Stimulated activated naive CD4-positive, alpha-beta T cell (primary cell): Measurements from ENCODE around the gene PRAMEF13.
"Not testable (repeated sequence)": the region's sequence is repeated elsewhere in the genome, so short reads cannot be mapped to it uniquely, and the experiment has no call there.

ENCODE experiments used
- DNase-seq, 6 experiments: peaks; one replicate each; lab custom pipeline; 2025; lab: John Stamatoyannopoulos, UW

The PRAMEF13 gene, protein sequence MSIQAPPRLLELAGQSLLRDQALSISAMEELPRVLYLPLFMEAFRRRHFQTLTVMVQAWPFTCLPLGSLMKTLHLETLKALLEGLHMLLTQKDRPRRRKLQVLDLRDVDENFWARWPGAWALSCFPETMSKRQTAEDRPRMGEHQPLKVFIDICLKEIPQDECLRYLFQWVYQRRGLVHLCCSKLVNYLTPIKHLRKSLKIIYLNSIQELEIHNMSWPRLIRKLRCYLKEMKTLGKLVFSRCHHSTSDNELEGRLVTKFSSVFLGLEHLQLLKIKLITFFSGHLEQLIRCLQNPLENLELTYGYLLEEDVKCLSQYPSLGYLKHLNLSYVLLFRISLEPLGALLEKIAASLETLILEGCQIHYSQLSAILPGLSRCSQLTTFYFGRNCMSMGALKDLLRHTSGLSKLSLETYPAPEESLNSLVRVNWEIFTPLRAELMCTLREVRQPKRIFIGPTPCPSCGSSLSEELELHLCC

DNA sequence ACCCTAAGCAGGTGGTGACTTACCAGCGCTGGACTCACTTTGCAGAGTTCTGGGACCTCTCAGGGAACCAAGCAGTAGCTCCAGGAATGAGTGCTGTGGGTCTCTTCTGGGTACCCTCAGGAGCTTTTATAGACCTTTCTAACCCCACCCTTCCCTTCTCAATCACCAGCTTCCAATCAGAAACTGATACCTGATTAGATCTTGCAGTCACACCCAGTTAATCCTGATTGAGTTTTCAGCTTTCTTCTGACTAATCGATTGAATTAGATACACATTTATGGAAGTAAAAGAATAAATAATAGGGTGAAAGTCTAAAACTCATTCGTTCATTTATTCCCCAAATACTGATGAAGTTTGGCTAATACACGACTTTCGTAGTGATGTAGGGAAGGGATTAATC lies at the start of gene PRAMEF13:
TSS of gene PRAMEF13 (minus strand) at position 101 of the 400 bp plus-strand sequence. CDS start 1,820 bp downstream, outside the sequence.
- DNase-seq = not testable (repeated sequence)

DNA sequence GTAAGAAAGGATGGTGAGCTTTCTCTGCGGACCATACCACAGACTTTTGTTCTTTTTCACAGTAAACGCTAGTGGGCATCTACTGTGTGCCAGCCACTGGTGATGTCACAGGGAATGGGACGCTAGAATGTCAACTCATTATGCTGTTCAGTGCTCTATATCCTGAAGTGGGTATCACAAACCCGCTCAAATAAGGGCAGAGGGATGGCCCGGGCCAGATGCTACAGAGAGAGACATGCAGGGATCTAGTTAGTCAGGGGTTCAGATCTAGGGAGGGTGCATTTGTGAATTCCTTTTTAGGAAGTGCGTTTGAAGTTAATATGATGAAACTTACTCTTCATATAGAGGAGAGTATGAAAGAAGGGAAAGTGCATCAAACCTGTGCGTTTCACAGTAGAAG lies 45.9 kb upstream of the PRAMEF13 start:
- DNase-seq = not testable (repeated sequence)

DNA sequence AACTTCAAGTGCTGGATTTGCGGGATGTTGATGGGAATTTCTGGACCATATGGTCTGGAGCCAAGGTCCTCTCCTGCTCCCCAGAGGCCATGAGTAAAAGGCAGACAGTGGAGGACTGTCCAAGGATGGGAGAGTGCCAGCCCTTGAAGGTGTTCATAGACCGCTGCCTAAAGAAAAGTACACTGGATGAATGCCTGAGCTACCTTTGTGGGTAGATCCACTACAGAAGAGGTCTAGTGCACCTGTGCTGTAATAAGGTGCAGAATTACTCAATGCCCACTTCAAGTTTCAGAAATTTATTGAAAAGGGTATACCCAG lies 45.3 kb upstream of the PRAMEF13 start:
- not testable (repeated sequence) for DNase-seq

DNA sequence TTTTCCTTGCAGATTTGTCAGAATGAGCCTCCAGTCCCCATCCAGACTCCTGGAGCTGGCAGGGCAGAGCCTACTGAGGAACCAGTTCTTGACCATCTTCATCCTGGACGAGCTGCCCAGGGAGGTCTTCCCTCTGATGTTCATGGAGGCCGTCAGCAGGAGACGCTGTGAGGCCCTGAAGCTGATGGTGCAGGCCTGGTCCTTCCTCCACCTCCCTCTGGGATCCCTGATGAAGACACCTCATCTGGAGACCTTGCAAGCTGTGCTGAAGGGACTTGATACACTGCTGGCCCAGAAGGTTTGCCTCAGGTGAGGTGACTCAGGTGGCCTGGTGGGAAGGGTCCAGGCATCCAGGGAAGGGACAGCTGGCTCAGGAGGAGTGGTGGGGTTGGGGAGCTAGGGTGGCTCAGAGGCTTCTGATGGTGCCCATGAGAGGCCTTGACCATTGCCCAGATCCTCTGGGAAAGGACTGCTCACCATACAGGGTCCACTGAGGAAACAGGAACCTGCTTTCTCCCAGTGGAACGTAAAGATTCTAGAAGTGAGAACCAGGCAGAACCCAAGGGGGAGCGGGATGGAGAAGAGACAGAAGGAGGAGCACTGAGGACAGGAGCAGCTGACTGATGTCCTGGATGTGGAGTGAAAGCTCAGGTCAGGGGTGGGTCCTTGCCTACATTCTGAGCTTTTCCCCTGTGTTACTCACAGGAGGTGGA lies 44.8 kb upstream of the PRAMEF13 start:
- DNase-seq = not testable (repeated sequence)

DNA sequence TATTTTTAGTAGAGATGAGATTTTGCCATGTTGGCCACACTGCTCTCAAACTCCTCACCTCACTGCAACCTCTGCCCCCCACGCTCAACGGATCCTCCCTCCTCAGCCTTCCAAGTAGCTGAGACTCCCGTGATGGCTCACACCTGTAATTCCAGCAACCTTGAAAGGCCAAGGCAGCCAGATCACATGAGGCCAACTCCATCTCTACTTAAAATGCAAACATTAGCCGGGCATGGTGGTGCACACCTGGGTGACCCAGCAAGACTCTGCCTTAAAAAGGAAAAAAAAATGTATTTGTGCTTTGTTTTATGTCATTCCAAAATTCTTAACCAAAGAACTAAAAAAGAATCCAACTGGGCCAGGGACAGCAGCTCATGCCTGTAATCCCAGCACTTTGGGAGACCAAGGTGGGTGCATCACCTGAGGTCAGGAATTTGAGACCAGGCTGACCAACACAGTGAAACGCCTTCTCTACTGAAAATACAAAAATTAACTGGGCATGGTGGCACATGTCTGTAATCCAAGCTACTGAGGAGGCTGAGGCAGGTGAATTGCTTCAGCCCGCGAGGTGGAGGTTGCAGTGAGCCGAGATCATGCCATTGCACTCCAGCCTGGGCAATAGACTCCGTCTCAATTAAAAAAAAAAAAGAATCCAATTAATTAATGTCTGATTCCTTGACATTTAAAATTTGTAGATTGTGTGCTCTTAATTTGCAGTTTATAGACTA lies 42.5 kb upstream of the PRAMEF13 start:
- DNase-seq = not testable (repeated sequence)

DNA sequence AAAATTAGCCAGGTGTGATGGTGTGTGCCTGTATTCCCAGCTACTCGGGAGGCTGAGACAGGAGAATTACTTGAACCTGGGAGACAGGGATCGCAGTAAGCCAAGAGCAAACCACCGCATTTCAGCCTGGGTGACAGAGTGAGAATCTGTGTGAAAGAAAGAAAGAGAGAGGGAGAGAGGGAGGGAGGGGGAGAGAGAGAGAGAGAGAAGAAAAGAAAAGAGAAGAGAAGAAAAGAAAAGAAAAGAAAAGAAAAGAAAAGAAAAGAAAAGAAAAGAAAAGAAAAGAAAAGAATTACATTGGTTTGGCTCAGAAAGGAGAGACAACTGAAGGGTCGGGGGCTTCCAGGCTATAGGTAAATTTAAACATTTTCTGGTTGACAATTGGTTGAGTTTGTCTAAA lies 38.4 kb upstream of the PRAMEF13 start:
- DNase-seq = not testable (repeated sequence)

DNA sequence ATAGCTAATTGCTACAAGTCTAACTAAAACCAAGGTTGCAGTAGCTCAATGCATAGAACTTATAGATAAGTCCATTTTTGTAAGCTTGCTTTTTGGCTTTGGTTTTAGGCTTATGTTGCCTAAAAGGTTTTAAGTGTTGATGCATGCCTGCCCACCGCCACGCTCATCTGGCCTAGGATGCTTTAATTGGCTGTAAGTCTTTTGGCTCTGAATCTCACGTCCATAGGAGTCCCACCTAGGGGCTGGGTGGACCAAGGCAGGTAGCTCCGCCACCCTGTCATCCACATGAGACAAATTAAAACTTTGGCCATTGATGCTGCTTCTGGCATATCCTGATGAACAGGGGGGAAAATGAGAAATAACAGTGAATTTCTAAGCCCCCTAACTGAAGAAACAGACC lies 36.4 kb upstream of the PRAMEF13 start:
- DNase-seq = not testable (repeated sequence)

DNA sequence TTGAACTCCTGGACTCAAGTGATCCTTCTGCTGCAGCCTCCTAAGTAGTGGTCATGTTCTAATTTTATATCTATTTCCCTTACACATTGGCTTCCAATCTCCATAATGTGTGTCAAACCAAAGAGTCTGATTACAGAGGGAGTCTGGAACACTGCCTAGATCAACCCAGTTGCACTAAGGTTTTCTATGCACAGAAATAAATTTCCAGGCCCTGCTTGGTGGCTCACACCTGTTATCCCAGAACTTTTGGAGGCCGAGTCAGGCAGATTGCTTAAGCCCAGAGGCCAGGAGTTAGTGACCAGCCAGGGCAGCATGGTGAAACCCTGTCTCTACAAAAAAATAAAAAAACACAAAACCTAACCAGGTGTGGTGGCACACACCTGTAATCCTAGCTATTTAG lies 32.8 kb upstream of the PRAMEF13 start:
- DNase-seq = not testable (repeated sequence)

DNA sequence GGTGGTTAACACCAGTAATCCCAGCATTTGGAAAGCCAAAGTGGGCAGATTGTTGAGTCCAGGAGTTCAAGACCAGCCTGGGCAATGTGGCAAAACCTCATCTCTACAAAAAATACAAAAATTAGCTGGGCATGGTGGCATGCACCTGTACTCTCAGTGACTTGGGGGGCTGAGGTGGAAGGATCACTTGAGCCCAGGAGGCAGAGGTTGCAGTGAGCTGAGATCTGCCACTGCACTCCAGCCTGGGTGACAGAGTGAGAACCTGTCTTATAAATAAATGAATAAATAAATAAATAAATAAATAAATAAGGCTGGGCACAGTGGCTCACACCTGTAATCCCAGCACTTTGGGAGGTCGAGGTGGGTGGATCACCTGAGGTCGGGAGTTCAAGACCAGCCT lies 30.8 kb upstream of the PRAMEF13 start:
- not testable (repeated sequence) for DNase-seq

DNA sequence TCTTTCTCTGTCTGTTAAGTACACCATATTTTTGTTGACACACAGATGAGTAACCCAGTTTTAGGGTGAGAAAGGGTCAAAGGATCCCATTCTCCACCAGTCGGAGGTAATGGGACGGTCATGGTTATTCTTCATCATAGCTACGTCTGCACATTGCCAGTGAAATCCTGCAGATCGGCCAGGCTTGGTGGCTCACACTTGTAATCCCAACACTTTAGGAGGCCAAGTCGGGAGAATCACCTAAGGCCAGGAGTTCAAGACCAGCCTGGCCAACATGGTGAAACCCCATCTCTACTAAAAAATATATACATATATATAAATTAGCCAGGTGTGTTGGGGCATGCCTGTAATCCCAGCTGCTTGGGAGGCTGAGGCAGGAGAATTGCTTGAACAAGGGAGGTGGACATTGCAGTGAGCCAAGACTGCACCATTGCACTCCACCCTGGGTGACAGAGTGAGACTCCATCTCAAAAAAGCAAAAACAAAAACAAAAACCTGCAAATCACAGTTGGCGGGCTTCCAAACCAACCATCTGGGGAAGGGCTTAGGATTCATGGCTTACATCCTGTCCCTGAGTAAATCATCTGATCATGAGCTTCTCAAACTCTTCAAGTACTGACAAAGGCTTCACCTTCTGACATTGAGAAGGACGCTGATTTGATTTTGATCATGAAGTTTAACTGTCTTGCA lies 30.0 kb upstream of the PRAMEF13 start:
- not testable (repeated sequence) for DNase-seq

DNA sequence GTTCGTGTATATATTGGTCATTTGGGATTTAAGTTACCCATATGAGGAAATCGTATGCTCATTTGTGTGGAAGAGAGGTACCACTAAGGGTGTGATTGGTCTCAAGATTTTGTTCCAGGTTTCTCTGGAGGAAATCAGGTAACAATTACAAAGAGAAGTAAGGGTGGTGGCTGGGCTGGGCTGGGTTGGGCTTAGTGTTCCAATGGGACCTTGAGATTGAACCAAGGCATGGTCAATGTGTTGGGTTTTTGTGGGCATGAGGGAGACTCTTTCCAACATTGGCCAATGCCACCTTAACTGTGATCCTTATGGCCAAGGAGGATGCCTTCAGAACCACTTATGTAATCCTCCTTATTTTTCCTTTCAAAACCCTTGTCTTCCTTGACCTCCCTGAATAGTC lies 29.4 kb upstream of the PRAMEF13 start:
- not testable (repeated sequence) for DNase-seq

DNA sequence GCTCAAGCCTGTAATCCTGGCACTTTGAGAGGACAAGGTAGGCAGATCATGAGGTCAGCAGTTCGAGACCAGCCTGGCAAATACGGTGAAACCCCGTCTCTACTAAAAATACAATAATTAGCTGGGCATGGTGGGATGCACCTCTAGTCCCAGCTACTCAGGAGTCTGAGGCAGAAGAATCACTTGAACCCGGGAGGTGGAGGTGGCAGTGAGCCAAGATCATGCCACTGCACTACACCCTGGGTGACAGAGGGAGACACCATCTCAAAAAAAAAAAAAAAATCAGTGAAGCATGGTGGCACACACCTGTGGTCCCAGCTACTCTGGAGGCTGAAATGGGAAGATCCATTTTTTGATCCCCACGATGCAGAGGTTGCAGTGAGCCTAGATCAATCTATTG lies 28.9 kb upstream of the PRAMEF13 start:
- not testable (repeated sequence) for DNase-seq

DNA sequence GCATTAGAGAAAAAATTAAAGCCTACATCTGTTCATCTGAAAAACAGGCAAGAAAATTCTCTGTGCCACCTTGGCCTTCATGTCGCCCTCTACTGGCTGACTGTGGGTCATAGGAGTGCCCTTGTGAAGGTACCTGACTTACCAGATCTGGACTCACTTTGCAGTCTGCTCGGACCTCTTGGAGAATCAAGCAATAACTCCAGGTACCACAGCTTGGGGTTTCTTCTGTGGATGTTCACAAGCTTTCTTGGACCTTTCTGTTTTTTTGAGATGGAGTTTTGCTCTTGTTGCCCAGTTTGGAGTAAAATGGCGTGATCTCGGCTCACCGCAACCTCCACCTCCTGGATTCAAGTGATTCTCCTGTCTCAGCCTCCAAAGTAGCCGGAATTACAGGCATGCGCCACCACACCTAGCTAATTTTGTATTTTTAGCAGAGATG lies 27.2 kb upstream of the PRAMEF13 start:
- no peak for DNase-seq

DNA sequence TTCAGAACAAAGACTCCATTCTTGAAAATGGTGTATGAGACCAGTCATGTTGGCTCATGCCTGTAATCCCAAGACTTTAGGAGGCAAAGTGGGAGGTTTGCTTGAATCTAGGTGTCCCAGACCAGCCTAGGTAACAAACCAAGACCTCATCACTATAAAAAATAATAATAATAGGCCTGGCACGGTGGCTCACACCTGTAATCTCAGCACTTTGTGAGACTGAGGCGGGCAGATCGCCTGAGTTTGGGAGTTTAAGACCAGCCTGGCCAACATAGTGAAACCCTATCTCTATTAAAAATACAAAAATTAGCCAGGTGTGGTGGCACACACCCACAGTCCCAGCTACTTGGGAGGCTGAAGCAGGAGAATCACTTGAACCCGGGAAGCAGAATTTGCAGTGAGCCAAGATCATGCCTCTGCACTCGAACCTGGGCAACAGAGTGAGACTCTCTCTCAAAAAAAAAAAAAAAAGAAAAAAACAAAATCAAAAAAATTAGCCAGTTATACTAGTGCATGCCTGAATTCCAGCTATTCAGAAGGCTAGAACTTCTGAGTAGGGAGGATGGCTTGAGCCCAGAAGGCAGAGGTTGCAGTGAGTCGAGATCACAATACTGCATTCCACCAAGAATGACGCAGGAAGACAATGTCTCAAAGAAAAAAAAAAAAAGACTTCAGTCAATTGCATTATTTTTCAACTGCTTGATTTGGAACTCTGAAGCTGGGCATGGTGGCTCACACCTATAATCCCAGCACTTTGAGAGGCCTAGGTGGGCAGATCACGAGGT lies 26.3 kb upstream of the PRAMEF13 start:
- not testable (repeated sequence) for DNase-seq

DNA sequence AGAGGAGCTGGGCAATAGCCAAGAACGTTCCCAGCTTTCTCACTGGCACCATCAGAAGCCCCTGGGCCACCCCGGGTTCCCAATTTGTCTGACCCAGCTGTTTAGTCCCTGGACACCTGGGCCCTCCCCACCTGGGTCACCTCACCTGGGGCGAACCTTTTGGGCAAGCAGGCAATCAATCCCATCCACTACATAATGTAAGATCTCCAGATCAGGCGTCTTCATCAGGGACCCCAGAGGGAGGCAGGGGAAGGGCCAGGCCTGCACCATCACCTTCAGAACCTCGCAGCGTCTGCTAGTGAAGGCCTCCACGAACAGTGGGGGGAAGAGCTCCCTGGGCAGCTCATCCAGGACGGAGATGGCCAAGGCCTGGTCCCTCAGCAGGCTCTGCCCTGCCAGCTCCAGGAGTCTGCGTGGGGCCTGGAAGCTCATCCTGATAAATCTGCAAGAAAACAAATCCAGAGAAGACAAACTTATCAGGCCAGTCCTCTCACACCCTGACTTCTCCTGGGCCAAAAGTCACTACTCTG lies 24.5 kb upstream of the PRAMEF13 start, which contains the start of gene PRAMEF18:
TSS of gene PRAMEF18 (minus strand) at position 480 of the 530 bp plus-strand sequence. CDS start at position 432, 48 bp downstream.
- DNase-seq = not testable (repeated sequence)

DNA sequence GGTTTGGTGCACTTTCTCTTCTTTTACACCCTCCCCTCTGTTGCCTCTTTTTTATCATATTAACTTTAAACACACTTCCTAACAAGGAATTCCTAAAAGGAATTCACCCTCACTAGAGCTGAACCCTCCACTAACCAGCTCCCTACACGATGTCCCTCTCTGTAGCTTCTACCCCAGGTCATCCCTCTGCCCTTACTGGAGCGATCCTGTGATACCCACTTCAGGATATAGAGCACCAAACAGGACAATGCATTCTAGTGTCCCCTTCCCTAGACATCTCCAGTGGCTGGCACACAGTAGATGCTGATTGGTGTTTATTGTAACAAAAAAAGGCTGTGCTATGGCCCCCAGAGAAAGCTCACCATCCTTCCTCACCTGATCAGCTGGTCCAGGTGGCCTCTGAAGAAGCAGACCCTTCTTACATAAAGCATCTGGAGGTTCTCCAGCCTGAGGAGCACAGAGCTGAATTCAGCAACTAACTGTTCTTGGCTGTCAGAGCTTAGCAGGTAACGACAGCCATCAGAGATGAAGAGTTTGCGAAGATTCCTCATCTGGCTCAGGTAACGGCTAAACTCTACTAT lies 23.4 kb upstream of the PRAMEF13 start:
- DNase-seq = no peak

DNA sequence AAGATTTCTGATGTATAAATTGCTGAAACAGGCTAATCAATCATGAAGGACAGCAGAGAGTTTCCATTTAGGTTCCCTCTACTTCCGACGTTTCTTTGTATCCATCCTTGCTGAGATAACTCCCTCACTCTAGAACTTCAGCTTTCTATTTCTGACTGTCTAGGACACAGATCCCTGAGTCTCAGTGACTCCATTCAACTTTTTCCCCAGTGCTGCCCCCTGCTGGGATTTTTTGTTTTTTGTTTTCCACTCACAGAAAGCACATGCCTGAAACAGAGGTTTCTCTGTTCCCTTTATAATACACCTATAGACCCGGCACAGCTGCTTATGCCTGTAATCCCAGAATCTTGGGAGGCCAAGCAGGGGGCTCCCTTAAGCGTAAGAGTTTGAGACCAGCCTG lies 21.6 kb upstream of the PRAMEF13 start:
- not testable (repeated sequence) for DNase-seq

DNA sequence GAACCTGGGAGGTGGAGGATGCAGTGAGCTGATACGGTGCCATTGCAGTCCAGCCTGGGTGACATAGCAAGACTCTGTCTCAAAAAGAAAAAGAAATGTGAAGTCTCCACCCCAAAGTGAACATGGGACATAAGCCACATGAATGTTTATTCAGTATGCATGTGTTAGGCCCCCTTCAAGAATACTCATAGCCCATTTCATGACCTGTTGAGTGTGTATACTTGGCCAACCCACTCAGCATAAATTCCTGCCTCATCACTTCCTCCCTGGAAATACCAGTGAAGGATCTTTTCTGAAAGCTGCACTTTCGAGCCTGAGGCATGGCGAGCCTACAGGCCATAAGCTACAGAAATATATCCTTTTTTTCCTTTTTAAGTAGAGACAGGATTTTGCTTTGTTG lies 18.0 kb upstream of the PRAMEF13 start:
- DNase-seq = not testable (repeated sequence)

DNA sequence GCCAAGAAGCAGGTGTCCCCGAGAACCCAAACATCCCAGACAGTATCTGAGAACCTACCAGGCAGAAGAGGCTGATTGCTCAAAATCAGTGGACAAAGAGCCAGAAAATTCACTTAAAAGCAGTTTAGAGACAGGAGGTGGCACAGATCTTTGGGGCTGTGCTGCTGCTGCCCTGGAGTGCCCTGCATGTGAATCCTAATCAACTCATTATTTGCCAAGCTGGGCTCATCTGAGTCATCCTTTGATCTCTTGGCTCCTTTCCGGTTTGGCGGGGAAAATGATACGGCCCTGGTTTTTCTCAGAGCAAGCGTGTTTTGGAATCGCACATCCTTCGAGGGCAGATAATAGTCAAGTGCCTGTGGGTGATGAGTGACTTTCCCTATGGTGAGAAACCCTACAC lies 15.4 kb upstream of the PRAMEF13 start:
- DNase-seq = not testable (repeated sequence)

DNA sequence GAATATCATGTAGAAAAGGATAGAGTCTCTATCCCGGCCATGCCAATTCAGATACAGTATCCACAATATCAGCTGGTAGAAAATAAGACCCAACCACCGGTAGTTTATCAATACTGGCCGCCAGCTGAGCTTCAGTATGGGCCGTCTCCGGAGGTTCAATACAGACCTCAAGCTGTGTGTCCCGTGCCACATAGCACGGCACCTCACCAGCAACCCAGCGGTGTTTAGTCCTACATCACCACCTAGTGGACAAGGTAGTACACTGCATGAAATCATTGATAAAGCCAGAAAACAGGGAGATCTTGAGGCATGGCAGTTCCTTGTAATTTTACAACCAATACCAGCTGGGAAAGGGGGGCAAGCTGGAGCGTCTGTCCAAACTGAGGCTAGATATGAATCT lies 7.5 kb upstream of the PRAMEF13 start:
- DNase-seq = not testable (repeated sequence)
